Epithelial cell of esophagus (primary cell): ENCODE results near the gene LMAN2L.

Source experiments
- DNase-seq: peaks from one replicate; pipeline ENCODE4 v3.0.0; 2010; ENCODE audit warnings: low read depth
- H3K4me3 ChIP-seq: 2 replicates; pipeline ENCODE4 v1.5.1; 2011; ENCODE audit warnings: mild to moderate bottlenecking, low read length, control low read depth
- TF ChIP-seq, protein P1 (sequence below): IDR thresholded peaks from 2 replicates; pipeline ENCODE4 v1.5.1; 2011; ENCODE audit warnings: low read depth, mild to moderate bottlenecking, low read length, control low read depth, inconsistent platforms; ENCODE audit not compliant: insufficient read depth; ENCODE audit errors: missing control alignments

LMAN2L gene, protein sequence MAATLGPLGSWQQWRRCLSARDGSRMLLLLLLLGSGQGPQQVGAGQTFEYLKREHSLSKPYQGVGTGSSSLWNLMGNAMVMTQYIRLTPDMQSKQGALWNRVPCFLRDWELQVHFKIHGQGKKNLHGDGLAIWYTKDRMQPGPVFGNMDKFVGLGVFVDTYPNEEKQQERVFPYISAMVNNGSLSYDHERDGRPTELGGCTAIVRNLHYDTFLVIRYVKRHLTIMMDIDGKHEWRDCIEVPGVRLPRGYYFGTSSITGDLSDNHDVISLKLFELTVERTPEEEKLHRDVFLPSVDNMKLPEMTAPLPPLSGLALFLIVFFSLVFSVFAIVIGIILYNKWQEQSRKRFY

DNA sequence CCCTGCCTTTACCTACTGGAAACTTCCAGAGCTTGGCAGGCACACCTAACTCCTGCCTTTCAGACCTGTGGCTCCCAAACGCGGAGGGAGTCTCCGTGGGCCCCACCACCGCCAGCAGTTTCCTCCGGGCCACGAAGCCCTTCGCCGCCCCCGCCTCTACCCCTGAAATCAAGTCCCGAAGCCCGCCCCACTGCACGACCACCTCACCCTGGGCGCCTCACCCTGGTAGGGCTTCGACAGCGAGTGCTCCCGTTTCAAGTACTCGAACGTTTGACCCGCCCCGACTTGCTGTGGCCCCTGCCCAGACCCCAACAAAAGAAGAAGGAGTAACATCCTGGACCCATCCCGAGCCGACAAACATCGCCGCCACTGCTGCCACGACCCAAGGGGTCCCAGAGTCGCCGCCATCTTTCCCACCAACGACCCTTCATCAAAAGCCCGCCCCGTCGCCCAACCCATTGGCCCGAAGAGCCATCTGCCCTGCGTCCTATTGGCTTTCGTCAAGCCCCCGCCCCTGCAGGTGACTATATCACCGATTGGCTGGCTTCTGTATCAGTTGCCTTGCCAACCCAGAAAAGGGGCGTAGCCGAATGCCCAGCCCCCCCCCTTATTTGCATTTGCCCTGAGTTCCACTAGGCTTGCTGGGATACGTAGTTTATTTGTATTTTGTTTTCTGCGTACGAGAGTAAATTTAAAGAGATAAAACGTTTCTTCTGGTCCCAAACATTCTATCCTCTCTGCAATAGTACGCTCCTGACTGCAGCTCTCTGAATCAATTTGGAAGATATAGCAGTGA lies at the start of gene LMAN2L:
Gene LMAN2L (minus strand): TSS at position 432 of the 796 bp plus-strand sequence. CDS start 24 bp downstream, at position 408.
- DNase-seq: peak; percentile 98
- peak within 1 kb of the TSS; percentile 73 for H3K4me3 ChIP-seq
- TF ChIP-seq, protein P1, sequence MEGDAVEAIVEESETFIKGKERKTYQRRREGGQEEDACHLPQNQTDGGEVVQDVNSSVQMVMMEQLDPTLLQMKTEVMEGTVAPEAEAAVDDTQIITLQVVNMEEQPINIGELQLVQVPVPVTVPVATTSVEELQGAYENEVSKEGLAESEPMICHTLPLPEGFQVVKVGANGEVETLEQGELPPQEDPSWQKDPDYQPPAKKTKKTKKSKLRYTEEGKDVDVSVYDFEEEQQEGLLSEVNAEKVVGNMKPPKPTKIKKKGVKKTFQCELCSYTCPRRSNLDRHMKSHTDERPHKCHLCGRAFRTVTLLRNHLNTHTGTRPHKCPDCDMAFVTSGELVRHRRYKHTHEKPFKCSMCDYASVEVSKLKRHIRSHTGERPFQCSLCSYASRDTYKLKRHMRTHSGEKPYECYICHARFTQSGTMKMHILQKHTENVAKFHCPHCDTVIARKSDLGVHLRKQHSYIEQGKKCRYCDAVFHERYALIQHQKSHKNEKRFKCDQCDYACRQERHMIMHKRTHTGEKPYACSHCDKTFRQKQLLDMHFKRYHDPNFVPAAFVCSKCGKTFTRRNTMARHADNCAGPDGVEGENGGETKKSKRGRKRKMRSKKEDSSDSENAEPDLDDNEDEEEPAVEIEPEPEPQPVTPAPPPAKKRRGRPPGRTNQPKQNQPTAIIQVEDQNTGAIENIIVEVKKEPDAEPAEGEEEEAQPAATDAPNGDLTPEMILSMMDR: no peak

DNA sequence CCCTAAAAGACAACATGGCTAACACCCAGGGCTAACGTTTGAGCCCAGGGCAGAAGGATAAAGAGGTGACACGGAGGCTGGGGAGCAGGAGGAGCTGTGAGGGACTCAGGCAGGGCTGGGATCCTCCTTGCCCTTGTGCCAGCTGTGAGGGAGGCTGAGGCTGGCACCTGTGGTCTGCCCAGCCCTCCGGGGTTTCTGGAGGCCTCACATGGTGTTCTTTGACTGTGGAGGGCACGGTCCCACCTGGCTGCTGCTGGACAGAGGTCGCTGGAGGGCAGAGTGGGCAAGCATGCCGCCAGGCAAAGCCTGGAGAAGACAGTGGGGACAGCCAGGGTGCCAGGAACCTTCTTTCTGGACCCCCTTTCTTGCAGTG lies 49.4 kb upstream of the LMAN2L start:
- H3K4me3 ChIP-seq: no peak overlapping the region
- TF ChIP-seq, protein P1: no peak
- DNase-seq: no peak

DNA sequence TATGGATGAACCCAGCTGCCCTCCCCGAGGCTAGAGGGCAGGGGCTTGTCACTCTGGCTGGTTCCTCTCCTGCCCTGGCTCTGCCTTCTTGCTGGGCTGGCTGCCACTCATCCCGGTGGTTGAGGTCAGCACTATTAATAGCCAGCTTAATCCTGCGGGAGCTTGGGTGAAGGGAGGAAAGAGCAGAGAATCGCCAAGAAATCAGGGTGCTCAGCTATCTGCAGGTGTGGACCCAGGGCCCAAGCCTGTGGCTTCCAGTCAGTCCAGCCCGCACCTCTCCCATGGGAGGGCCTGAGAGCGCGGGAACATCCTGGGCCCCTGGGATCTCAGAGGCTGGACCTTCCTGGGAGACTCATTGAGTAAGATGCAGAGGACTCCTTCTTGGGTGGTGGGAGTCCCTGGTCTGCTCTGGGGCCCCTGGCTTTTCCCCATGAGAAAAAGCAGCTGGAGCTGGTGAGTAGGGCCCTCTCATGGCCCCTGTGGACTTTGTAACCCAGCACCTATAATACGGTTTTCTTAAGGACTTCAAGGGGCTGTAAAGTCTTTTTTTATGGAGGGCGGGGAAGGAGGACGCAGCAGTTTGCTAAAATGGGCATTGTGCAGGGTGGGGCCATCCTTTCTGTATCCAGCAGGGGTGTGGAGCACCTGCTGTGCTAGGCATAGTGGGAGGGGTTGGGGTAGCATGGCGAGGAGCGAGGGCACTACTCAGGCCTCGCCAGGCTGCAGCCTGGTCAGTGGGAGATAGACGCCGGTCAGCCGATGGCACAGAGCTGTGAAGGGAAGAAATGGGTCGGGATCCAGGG lies 48.8 kb upstream of the LMAN2L start:
- H3K4me3 ChIP-seq: no peak overlapping the region
- TF ChIP-seq, protein P1: no peak
- no peak for DNase-seq

DNA sequence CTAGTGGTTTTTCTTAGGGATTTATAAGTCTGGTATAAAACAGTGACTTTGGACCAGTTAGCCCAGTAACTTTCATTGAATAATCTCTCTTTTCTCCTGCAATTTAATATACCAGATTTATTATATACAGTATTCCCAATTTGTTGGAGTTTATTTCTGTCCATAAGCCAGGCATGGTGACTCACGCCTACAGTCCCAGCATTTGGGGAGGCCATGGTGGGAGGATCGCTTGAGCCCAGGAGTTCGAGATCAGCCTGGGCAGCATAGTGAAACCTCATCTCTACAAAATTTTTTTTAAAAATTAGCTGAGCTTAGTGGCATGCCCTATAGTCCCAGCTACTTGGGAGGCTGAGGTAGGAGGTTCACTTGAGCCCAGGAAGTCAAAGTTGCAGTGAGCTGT lies 47.5 kb upstream of the LMAN2L start:
- TF ChIP-seq, protein P1: no peak
- H3K4me3 ChIP-seq: no peak overlapping the region
- no peak for DNase-seq

DNA sequence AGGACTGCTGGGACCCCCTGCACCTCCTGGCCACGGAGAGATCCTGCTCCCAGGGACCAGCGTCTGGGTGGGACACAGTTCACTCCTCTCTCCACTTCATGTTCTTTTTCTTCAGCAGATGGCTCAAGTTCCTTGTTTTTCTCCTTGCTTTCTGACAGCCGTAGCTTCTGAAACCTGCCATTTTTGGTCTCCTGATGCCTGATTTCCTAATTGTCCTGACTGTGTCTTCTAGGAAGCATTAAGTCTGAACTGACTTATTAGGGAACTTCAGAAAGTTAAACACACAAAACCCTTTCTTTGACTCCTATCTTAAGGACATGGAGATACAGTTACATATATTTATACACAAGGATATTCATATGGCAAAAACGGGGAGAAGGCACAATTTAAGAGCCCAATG lies 43.5 kb upstream of the LMAN2L start:
- no peak overlapping the region for H3K4me3 ChIP-seq
- TF ChIP-seq, protein P1: no peak
- no peak for DNase-seq

DNA sequence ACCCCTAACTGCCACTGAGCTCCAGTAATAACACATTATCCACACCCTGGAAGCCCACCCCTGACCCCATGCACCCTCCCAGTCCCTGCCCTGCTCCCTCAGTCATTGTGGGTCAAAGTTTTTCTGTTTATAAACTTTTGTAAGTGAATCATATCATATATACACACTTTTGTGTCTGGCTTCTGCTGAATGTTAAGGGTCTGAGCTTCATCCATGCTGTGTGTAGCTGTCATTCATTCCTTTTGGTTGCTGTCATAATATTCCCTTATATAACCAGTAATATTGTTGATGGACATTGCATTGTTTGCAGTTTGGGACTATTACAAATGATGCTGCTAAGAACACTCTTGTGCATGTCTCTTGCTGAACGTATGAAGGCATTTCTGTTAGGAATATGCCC lies 35.3 kb upstream of the LMAN2L start:
- no peak overlapping the region for H3K4me3 ChIP-seq
- DNase-seq: no peak
- TF ChIP-seq, protein P1: no peak
